ENCODE results near the gene BLM. TPM values are rescaled to one million over a fixed set of nuclear protein-coding genes. Genes with fewer than 3 reads are reported as not detected.
"Not testable (repeated sequence)": the region's sequence is repeated elsewhere in the genome, so short reads cannot be mapped to it uniquely, and the experiment has no call there.

The BLM gene
- total RNA-seq, 1 donor from 2014 or later = 57.8 TPM

GRCh38 chr15:90840157-90840855 lies 123.2 kb downstream of the BLM start:
- intact Hi-C loops (cut with micrococcal nuclease) = no loop called here

DNA sequence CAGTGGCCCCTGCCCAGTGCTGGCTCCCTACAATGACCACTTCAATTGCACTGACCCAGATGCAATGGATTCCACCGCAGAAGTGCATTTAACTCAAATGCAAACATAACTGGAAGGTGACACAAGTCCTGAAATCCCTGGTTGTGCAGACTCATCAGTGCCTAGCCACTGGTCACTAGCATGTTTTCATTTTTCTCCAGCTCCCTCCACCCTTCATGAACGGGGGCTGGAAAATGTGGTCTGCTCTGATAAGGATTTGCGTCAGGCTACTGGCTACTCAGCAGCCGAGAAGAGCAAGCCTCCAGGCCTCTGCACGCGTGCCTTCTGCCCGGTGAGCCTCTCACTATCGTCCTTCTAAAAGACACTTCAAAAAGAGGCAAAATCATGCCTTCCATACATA lies 123.8 kb downstream of the BLM start:
- intact Hi-C loops (cut with micrococcal nuclease) = no loop called here

DNA sequence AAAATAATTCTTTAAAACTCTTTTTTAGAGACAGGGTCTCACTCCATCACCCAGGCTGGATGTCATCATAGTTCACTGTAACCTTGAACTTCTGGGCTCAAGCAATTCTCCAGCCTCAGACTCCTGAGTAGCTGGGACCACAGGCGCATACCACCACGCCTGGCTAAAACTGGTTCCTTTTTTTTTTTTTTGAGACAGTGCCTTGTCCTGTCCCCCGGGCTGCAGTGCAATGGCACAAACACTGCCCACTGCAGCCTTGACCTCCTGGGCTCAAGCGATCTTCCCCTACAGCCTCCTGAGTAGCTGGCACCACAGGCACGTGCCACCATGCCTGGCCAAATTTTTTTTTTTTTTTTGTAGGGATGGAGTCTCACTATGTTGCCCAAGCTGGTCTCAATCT lies 127.5 kb downstream of the BLM start:
- intact Hi-C loops (cut with micrococcal nuclease) = no loop called here

DNA sequence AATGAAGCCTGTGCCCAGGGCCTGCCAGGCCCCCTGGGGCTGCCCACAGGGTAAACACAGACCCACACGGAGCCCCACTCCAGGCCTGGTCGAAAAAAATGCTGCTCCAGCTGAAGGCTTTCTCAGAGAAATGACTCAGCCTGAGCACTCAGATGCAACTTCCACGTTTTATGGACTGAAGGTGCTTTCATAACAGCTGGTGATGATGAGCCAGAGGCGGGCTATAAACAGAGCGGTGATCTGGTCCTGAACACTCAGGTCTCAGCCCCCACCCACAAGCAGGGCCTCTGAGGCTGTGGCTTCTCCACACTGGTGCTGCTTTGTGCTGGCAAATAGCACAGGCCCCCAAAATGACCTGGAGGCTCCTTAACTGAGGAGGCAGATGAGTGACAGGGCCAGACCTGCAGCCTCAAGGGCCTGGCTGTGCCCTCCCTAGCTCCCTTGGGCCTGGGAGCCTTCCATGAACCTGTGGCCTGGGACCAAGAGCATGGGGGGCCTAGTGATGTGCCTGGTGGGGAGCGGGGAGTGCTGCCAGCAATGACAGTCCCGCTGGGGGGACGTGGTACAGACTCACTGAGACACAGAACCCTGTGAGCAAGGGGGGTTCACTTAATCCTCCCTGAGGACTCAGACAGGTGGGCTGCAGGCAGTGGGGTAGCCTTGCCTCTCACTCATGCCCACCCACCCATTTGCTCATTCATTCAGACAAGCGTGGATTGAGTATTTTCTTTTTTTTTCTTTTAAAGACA lies 128.2 kb downstream of the BLM start:
- intact Hi-C loops (cut with micrococcal nuclease) = no loop called here

GRCh38 chr15:90849424-90849823 lies 132.3 kb downstream of the BLM start:
- intact Hi-C loops (cut with micrococcal nuclease) = not testable (repeated sequence)

DNA sequence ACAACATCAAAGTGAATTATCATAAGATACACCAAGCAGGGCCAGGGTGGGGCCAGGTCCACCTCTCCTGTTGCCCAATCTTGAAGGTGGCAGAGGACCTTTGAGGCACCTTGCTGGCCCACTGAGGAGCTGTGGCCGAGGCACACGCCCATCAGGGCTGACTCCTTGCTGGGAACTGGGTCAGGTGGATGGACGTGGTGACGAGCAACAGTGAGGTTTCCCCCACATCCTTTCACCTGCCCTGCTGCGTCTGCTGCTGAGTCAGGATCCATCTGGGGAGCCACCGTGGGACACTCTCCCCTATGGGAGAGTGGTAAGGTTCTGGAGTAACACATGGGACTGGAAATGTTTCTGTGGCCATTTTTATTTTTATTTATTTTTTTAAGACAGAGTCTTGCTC lies 134.0 kb downstream of the BLM start:
- intact Hi-C loops (cut with micrococcal nuclease) = no loop called here

DNA sequence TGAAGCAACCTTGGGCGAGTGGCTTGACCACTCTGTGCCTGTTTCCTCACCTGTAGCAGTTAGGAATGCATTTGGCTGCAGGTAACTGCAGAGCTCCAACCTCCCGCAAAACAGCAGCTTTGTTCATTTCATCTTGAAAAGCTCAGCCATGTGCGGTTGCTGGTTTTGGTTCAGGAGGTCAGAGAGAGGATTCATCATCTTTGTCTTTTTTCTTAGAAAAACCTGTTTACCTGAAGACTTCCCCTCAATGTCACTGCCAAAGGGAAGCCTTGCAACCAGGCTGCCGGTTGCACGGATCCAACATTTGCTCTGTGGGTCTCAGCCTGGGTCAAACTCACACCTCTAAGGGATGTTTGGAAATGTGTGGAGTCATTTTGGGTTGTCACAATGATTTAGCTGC lies 134.8 kb downstream of the BLM start:
- intact Hi-C loops (cut with micrococcal nuclease) = loop anchor here (1.0 kb wide), 3 partner anchors 14 to 34 kb away; no protein-coding TSS in a partner anchor

GRCh38 chr15:90855139-90855538 lies 138.0 kb downstream of the BLM start:
- intact Hi-C loops (cut with micrococcal nuclease) = no loop called here

GRCh38 chr15:90857337-90857736 lies 140.2 kb downstream of the BLM start:
- intact Hi-C loops (cut with micrococcal nuclease) = no loop called here

- intact Hi-C loops (cut with micrococcal nuclease) = no loop called here
These were observed 140.8 kb downstream of the BLM start for GRCh38 chr15:90857883-90858443.

- intact Hi-C loops (cut with micrococcal nuclease) = no loop called here
These were observed 142.3 kb downstream of the BLM start for GRCh38 chr15:90859234-90860131.

GRCh38 chr15:90860450-90860849 lies 143.3 kb downstream of the BLM start:
- intact Hi-C loops (cut with micrococcal nuclease) = no loop called here

DNA sequence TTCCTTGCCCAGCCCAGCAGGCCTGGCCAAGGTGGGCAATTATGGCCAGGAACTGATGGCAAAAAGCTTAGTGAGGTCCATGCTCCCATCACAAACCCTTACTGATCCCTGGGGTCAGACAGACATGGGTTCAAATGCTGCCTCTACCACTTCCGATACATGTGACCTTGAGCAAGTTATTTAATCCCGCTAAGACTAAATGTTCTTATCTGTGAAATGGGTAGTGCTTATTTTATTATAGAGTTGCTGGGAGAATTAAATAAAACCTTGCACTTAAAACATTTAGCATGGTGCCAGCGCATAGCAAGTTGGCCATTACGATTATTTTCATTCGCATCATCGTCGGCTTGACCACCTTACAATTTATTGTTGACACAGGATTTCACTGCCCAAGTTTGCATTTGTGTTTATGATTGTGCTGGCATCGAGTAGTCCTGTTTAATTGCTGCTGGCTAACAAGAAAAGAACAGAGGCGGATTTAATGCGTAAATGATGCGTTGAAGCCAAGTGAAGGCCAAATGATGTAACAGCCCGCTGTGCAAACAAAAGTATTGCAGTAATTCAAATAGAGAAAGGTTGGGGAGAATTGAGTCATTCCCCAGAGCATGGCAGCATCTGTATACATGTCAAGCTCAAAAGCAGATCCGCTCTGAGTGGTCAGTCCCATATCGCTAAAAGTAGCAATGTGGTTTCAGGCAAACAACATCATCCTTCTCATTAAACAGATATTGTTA lies 144.0 kb downstream of the BLM start:
- intact Hi-C loops (cut with micrococcal nuclease) = no loop called here

DNA sequence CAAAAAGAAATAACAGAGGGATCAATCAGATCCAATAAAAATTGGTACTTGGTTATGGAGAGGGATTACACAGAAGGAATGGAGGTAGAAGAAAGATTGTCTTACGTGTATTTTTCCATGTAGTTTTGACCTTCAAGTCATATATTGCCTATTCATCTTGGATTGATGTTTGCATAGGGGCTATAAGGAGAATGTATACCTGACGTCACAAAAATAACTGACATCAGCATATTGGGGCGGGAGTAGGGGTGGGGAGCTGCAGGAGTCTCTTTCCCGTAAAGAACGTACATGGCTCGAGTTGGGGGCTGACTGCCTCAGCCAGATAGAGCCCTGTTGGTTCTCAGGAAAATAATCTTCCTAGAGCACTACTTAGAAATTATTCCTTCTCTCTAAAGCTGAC lies 145.3 kb downstream of the BLM start:
- intact Hi-C loops (cut with micrococcal nuclease) = no loop called here

GRCh38 chr15:90862964-90863778 lies 146.0 kb downstream of the BLM start:
- intact Hi-C loops (cut with micrococcal nuclease) = no loop called here

- intact Hi-C loops (cut with micrococcal nuclease) = no loop called here
These were observed 146.8 kb downstream of the BLM start for GRCh38 chr15:90863987-90864386.

GRCh38 chr15:90864507-90864906 lies 147.4 kb downstream of the BLM start:
- intact Hi-C loops (cut with micrococcal nuclease) = no loop called here

GRCh38 chr15:90865702-90866101 lies 148.6 kb downstream of the BLM start:
- intact Hi-C loops (cut with micrococcal nuclease) = no loop called here

All from T-helper 2 cell treated with Interferon-gamma antibody and Interleukin-4, amounts not matched to agents 100 ng/mL and 5 ng/mL, for 36 hours (primary cell).